Measurements from ENCODE around the gene GAST.
"Not testable (repeated sequence)": the region's sequence is repeated elsewhere in the genome, so short reads cannot be mapped to it uniquely, and the experiment has no call there.

GAST gene

GRCh38 chr17:41711669-41712400 lies at the start of gene GAST:
Gene GAST (plus strand): TSS chr17:41712331. CDS start chr17:41715437, 3,106 bp downstream.
- in situ Hi-C loops (cut with MboI; ENCODE audit: low sequenced_read_pairs): no loop called here

GRCh38 chr17:41663451-41664171 lies 48.5 kb upstream of the GAST start:
- in situ Hi-C loops (cut with MboI; ENCODE audit: low sequenced_read_pairs): loop anchor here (25.0 kb wide), 1 partner anchor 751 kb away; no protein-coding TSS in a partner anchor

- in situ Hi-C loops (cut with MboI; ENCODE audit: low sequenced_read_pairs): loop anchor here (25.0 kb wide), 1 partner anchor 752 kb away; no protein-coding TSS in a partner anchor
Observed at GRCh38 chr17:41664172-41664457, 48.0 kb upstream of the GAST start.

- in situ Hi-C loops (cut with MboI; ENCODE audit: low sequenced_read_pairs): loop anchor here (25.0 kb wide), 1 partner anchor 753 kb away; no protein-coding TSS in a partner anchor
Observed at GRCh38 chr17:41664587-41665565, 47.3 kb upstream of the GAST start.

GRCh38 chr17:41665566-41666236 lies 46.4 kb upstream of the GAST start:
- in situ Hi-C loops (cut with MboI; ENCODE audit: low sequenced_read_pairs): loop anchor here (25.0 kb wide), 1 partner anchor 753 kb away; no protein-coding TSS in a partner anchor

GRCh38 chr17:41666237-41666641 lies 45.9 kb upstream of the GAST start:
- in situ Hi-C loops (cut with MboI; ENCODE audit: low sequenced_read_pairs): loop anchor here (25.0 kb wide), 1 partner anchor 754 kb away; no protein-coding TSS in a partner anchor

- in situ Hi-C loops (cut with MboI; ENCODE audit: low sequenced_read_pairs): loop anchor here (25.0 kb wide), 1 partner anchor 754 kb away; no protein-coding TSS in a partner anchor
Observed at GRCh38 chr17:41666708-41667279, 45.3 kb upstream of the GAST start.

GRCh38 chr17:41667280-41668041 lies 44.7 kb upstream of the GAST start:
- in situ Hi-C loops (cut with MboI; ENCODE audit: low sequenced_read_pairs): loop anchor here (25.0 kb wide), 1 partner anchor 755 kb away; no protein-coding TSS in a partner anchor

GRCh38 chr17:41672153-41672552 lies 40.0 kb upstream of the GAST start:
- in situ Hi-C loops (cut with MboI; ENCODE audit: low sequenced_read_pairs): loop anchor here (25.0 kb wide), 1 partner anchor 760 kb away; no protein-coding TSS in a partner anchor

- in situ Hi-C loops (cut with MboI; ENCODE audit: low sequenced_read_pairs): not testable (repeated sequence)
Observed at GRCh38 chr17:41675157-41676057, 36.7 kb upstream of the GAST start.

- in situ Hi-C loops (cut with MboI; ENCODE audit: low sequenced_read_pairs): no loop called here
Observed at GRCh38 chr17:41676058-41676419, 36.1 kb upstream of the GAST start.

GRCh38 chr17:41678411-41678906 lies 33.7 kb upstream of the GAST start:
- in situ Hi-C loops (cut with MboI; ENCODE audit: low sequenced_read_pairs): no loop called here

- in situ Hi-C loops (cut with MboI; ENCODE audit: low sequenced_read_pairs): no loop called here
Observed at GRCh38 chr17:41678907-41679739, 33.0 kb upstream of the GAST start.

- in situ Hi-C loops (cut with MboI; ENCODE audit: low sequenced_read_pairs): no loop called here
Observed at GRCh38 chr17:41679740-41680425, 32.2 kb upstream of the GAST start.

- in situ Hi-C loops (cut with MboI; ENCODE audit: low sequenced_read_pairs): no loop called here
Observed at GRCh38 chr17:41680426-41681040, 31.6 kb upstream of the GAST start.

GRCh38 chr17:41681776-41682175 lies 30.4 kb upstream of the GAST start:
- in situ Hi-C loops (cut with MboI; ENCODE audit: low sequenced_read_pairs): no loop called here
